Ammon's horn (tissue), 1 donor: ENCODE results near the gene CEBPA.

Source experiments
- DNase-seq: peaks from one replicate; pipeline ENCODE4 v3.0.0-alpha.2; 2016; ENCODE audit warnings: low spot score

The CEBPA gene

GRCh38 chr19:33302175-33302973 is at the start of gene CEBPA:
Gene CEBPA, minus strand, starts transcription at chr19:33302534. Its CDS starts 120 bp downstream, at chr19:33302414.
- DNase-seq: peak; percentile 87

- DNase-seq: peak; percentile 51
Measured at GRCh38 chr19:33350538-33351309, 48.4 kb upstream of the CEBPA start.

- DNase-seq: no peak
Measured at GRCh38 chr19:33349319-33350289, 47.3 kb upstream of the CEBPA start.

GRCh38 chr19:33348301-33349010 is 46.1 kb upstream of the CEBPA start:
- no peak for DNase-seq

DNA sequence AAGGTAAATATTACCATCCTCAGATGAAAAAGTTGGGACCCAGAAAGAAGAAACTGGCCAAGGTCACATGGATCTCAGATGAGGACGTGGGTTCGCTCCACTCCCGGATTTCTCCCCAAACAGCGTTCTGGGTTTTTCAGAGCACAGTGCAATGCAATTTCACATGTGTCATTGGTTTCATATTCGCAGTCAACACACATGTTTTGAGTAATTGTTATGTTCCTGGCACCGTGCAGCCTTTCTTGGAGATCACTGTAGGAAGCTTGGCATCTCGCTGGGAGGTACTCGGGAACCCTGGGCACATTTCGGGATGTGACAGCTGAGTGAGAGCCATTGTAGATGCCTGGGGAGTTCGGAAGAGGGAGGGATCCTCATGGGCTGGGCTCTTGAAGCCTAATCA is 45.0 kb upstream of the CEBPA start:
- no peak for DNase-seq

DNA sequence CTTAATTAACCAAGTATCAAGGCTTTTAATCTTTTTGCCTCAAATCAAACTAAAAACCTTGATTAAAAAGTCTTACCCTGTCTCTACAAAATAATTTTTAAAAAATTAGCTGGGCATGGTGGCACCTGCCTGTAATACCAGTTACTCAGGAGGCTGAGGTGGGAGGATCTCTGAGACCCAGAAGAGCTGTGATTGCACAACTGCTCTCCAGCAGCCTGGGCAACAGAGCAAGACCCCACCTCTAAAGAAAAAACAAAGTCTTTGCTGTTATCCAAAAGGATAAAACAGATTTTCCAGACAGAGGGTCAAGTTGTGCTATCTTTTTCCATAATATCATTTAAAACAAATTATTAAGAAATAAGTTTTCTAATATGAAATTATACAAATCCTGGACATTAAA is 44.3 kb upstream of the CEBPA start:
- no peak for DNase-seq

DNA sequence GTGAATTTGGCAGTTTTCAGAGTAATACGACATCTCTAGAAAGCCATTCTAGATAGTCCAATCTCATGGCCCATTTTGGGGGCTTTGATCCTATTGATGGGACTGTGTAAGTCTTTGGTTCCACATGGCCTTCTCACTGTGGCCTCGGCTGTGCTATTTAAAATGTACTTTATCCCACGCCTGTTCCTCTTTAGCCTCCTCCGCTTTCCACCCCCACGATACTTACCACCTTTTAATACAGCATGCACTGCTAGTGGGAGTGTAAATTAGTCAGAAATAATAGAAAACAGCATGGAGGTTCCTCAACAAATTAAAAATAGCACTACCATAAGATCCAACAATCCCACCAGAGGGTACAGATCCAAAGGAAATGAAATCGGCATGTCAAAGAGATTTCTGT is 42.8 kb upstream of the CEBPA start:
- peak; percentile 31 for DNase-seq

DNA sequence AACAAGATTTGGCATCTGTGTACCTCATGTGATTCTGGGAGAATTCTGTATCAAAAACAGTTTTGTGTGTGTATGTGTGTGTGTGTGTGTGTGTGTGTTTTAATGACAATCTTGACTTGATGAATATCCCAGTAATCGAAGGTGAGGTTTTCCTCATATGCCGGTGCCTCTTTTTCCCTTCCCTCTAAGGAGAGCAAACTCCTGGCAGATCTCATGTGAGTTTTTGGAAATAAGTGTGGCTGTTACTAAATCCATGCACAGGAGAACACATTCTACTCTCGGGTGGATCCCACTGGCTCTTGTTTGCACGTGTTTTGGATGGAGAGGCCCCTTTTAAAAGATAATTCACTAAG is 42.2 kb upstream of the CEBPA start:
- no peak for DNase-seq

- DNase-seq: peak; percentile 72
Measured at GRCh38 chr19:33343859-33344572, 41.7 kb upstream of the CEBPA start.

DNA sequence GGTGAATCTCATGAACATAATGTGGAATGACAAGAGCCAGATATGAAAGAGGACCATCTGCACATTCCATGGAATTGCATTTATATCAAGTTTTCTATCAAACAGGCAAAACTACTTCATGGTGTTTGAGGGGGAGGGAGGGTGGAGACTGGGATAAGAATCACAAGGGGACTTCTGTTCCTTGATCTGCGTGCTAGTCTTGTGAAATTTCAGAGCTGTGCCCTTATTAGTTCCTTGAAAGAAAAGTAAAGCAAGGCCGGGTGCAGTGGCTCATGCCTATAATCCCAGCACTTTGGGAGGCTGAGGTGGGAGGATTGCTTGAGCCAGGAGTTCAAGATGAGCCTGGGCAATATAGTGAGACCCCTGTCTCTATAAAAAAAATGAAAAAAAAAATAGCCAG is 41.0 kb upstream of the CEBPA start:
- DNase-seq: no peak

DNA sequence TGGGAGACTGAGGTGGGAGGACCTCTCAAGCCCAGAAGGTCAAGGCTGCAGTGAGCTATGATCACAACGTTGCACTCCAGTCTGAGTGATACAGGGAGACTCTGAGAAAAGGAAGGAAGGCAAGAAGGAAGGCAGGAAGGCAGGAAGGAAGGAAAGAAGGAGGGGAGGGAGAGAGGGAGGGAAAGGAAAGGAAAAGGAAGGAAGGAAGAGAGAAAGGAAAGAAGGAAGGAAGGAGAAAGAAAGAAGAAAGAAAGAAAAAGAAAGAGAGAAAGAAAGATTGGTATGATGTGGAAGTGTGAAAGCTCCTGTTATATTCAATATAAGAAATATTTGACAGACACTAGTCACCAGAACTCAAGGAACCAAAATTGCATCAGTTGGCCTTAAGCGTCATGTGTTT is 38.7 kb upstream of the CEBPA start:
- DNase-seq: no peak

DNA sequence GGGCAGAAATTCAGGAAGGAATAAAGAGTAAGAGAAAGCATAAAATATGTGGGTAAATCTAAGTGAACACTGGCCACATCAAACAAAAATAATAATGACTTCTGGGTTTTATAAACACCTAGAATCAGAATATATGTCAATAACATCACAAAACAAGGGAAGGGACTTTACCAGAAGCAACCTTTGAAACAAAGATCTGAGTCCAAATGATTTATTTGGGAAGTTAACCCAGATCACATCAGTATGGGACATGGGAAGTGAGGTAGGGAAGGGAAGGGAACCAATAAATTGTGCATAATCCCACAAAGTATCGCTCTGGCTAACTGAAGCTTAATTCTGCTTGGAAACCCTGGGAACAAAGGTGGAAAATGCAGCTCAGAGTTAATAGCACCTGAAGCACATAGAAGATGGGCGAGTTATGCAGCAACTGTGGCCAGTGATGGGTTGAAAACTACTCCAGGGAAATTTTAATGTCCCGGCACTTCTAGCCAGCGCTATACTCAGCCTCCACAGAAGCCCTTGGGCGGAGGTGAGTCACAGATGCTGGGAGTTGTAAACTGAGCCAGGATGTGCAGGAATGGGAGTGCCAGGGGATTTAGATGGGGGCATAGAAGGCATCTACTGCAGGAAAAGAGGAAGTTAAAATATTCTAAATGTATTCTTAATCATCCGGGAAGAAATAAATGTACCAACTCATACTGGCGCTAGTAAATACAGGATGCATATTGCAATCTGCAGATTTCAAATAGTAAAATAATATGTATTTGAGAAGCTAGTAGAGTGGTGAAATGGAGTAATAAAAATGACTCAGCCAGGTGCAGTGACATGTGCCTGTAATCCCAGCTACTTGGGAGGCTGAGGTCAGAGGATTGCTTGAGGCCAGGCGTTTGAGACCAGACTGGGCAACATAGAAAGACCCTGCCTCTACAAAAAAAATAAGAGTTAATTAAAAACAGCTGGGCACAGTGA is 37.0 kb upstream of the CEBPA start:
- no peak for DNase-seq

GRCh38 chr19:33335446-33335845 is 33.1 kb upstream of the CEBPA start:
- DNase-seq: no peak

DNA sequence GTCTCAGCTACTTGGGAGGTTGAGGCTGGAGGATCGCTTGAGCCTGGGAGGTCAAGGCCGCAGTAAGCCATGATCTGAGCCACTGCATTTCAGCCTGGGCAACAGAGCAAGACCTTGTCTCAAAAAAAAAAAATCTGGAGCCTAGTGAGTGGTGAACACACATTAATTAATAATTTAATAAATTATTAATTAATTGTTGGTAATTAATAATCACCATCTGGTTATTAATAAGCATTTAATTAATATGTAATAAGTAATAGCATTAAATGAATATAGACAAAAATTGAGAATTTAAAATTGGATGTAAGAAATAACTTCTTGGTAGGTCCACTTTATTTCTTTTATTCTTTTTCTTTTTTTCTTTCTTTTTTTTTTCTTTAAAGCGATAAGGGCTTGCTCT is 31.9 kb upstream of the CEBPA start:
- DNase-seq: no peak

- no peak for DNase-seq
Measured at GRCh38 chr19:33333642-33334041, 31.3 kb upstream of the CEBPA start.

DNA sequence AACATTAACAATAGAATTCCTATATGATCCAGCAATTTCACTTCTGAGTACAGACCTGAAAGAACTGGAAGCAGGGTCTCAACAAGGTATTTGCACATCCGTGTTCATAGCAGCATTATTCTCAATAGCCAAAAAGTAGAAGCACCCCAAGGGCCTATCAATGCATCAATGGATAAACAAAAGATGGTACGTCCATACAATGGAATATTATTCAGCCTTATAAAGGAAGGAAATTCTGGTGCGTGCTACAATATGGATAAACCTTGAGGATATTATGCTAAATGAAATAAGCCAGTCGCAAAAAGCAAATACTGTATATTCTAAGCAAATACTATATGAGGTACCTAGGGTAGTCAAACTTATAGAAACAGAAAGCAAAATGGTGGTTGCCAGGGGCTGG is 30.8 kb upstream of the CEBPA start:
- DNase-seq: no peak

DNA sequence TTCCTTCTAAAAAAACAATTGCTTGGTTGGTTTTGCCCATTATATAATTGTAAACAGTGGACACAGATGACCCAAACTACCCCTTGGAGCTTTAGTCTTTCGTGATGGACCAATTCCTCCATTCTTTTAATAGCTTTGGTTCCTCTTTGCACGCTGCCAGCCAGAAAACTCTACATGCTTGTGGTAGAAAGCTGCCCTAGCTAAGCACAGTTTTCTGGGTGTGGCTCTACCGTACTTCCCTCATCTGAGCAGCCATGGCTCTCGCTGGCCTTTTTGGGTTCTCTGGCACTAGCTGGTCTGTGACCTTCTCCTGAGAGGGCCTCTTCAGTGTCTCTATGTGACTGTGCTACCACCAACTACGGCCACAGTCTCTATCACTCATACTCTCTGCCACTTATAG is 29.9 kb upstream of the CEBPA start:
- peak; percentile 61 for DNase-seq

DNA sequence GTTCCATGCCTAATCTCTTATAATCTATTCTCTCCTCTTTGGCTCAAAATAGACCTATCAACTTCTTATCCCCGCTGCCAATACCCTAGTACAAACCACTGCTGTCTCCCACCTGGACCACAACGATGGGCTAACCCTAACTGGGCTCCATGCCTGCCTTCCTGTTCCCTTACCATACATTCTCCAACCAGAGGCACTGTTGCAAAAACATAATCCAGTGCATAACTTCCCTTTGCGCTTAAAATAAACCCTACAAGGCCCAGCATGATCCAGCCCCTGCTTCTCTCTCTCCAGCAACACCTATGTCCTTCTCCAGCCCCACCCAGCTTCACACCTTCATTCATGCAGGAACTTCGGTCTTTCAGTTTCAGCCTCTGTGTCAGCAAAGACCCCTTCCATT is 27.4 kb upstream of the CEBPA start:
- no peak for DNase-seq

DNA sequence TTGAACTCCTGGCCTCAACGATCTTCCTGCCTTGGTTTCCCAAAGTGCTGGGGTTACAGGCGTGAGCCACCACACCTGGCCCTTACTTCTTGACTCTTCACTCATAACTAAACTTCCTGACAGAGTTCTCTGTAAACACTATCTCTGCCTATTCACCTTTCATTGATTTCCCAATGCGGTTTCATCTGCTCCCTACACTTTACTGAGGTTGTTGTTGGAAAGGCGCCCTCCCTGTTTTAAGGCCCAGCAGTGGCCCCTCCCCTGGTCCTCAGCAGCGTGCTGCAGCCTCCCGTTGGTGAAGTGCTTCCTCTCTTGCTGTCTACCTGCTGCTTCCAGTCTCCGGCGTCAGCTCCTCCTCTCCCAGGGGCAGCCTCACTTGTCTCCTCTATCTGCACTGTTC is 26.7 kb upstream of the CEBPA start:
- DNase-seq: no peak

- peak; percentile 80 for DNase-seq
Measured at GRCh38 chr19:33325920-33326319, 23.6 kb upstream of the CEBPA start.
